ENCODE data around the gene ANKRD29. TPM values are rescaled to one million over a fixed set of nuclear protein-coding genes. Genes with fewer than 3 reads are reported as not detected.

ANKRD29 gene
- total RNA-seq, 1 donor from 2014 or later, result 56.5 TPM

DNA sequence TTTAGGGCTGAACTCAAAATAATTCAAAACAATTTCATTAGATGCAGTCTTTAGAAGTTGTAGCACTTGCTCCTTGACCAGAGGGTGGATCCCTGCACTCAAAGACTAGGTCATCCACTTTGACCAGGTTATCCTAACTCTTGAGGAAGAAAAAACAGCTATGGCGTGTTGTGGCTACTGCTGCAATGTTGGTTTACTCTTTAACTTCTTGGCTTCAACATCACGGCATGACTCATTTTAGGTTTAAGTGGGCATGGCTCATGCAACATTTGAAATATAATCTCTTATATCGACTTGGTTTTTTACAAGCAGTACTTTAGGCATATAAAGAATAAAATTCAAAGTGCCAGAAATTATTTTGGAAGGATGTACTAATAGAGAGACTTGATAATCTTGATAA is 35.4 kb downstream of the ANKRD29 start:
- Histone ChIP-seq H3K36me3 (no peaks in the 10 kb centered on the region), H3K27ac (no peak overlapping the region), H3K4me1 (peaks cover 11% of the 10 kb centered on the region), H3K4me3 (no peak overlapping the region), H3K9me3 (no peaks in the 10 kb centered on the region), H3K27me3 (ENCODE audit: low read depth) (no peaks in the 10 kb centered on the region)
- peak; percentile 50 to 82 for ATAC-seq
- no peak for DNase-seq
- TF ChIP-seq, protein P1, sequence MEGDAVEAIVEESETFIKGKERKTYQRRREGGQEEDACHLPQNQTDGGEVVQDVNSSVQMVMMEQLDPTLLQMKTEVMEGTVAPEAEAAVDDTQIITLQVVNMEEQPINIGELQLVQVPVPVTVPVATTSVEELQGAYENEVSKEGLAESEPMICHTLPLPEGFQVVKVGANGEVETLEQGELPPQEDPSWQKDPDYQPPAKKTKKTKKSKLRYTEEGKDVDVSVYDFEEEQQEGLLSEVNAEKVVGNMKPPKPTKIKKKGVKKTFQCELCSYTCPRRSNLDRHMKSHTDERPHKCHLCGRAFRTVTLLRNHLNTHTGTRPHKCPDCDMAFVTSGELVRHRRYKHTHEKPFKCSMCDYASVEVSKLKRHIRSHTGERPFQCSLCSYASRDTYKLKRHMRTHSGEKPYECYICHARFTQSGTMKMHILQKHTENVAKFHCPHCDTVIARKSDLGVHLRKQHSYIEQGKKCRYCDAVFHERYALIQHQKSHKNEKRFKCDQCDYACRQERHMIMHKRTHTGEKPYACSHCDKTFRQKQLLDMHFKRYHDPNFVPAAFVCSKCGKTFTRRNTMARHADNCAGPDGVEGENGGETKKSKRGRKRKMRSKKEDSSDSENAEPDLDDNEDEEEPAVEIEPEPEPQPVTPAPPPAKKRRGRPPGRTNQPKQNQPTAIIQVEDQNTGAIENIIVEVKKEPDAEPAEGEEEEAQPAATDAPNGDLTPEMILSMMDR (IDR thresholded peaks at IDR 0.05), result no peak
- intact Hi-C loops (cut with DNase I), result no loop called here

- intact Hi-C loops (cut with DNase I), result no loop called here
- peaks cover 16% of the 10 kb centered on the region for H3K4me1 ChIP-seq
- H3K27ac ChIP-seq, result no peak overlapping the region
- H3K36me3 ChIP-seq, result no peaks in the 10 kb centered on the region
- no peaks in the 10 kb centered on the region for H3K27me3 ChIP-seq (ENCODE audit: low read depth)
- no peaks in the 10 kb centered on the region for H3K9me3 ChIP-seq
- DNase-seq (no peak), ATAC-seq (no peak)
- TF ChIP-seq, protein P1 (IDR thresholded peaks at IDR 0.05), result no peak
- no peak overlapping the region for H3K4me3 ChIP-seq
Measured at GRCh38 chr18:23626451-23627279, 36.0 kb downstream of the ANKRD29 start.

- Histone ChIP-seq H3K27me3 (ENCODE audit: low read depth) (peaks cover 17% of the 10 kb centered on the region), H3K4me1 (peaks cover 31% of the 10 kb centered on the region), H3K9me3 (no peaks in the 10 kb centered on the region), H3K27ac (no peak overlapping the region), H3K4me3 (no peak overlapping the region), H3K36me3 (no peaks in the 10 kb centered on the region)
- DNase-seq (no peak), ATAC-seq (no peak)
- intact Hi-C loops (cut with DNase I), result no loop called here
- TF ChIP-seq, protein P1 (IDR thresholded peaks at IDR 0.05), result no peak
Measured at GRCh38 chr18:23623040-23623439, 39.7 kb downstream of the ANKRD29 start.

GRCh38 chr18:23619388-23619881 is 43.3 kb downstream of the ANKRD29 start:
- intact Hi-C loops (cut with DNase I), result no loop called here
- DNase-seq (peak; percentile 53), ATAC-seq (peak; percentile 60 to 75)
- Histone ChIP-seq H3K4me1 (peaks cover 25% of the 10 kb centered on the region), H3K9me3 (no peaks in the 10 kb centered on the region), H3K4me3 (peak overlapping the region; percentile 55), H3K27me3 (ENCODE audit: low read depth) (peaks cover 17% of the 10 kb centered on the region), H3K27ac (peak overlapping the region; percentile 67), H3K36me3 (no peaks in the 10 kb centered on the region)
- TF ChIP-seq, protein P1 (IDR thresholded peaks at IDR 0.05), result no peak

DNA sequence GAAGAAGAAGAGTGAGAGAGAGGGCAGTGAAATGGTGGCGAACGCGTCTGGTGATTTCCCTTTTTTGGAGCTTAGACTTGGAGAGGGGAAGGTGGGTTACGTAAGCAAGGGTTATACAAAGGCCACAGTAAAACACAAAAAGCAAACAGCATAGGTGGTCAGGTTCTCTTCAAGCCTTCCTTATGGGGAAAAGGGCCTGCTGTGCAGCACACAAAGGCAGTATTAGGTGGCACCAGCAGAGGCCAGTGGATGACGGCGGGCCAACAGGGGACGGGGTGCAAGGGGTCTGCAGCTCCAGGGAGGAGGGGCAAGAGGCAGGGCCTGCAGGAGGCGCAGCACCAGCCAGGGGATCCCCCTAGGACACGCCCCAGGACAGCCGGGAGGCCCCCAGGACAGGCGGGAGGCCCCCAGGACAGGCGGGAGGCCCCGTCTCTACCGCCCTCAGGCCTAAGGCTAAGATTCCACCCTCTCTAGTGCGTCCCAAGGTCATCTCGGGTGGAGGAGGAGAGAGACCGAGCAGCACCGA is 43.8 kb downstream of the ANKRD29 start:
- Histone ChIP-seq H3K27ac (peak overlapping the region; percentile 67), H3K27me3 (ENCODE audit: low read depth) (peaks cover 17% of the 10 kb centered on the region), H3K4me3 (peak overlapping the region; percentile 55), H3K9me3 (no peaks in the 10 kb centered on the region), H3K4me1 (peaks cover 25% of the 10 kb centered on the region), H3K36me3 (no peaks in the 10 kb centered on the region)
- DNase-seq, result peak; percentile 59
- intact Hi-C loops (cut with DNase I), result no loop called here
- ATAC-seq, result peak; percentile 83 to 90
- TF ChIP-seq, protein P1 (IDR thresholded peaks at IDR 0.05), result no peak
